WTC11 (cell line): Measurements from ENCODE around the gene ZNF764.

Source experiments
- CDX4 ChIP-seq: fragments of 250-450 bp; sonication (Bioruptor Pico); IDR thresholded peaks from 2 replicates; pipeline ENCODE4 v1.9.0; 2021; ENCODE audit warnings: moderate library complexity, mild to moderate bottlenecking, inconsistent platforms, borderline replicate concordance
- JAZF1 ChIP-seq: fragments of 250-450 bp; sonication (Bioruptor Pico); IDR thresholded peaks from 2 replicates; pipeline ENCODE4 v1.9.0; 2021; ENCODE audit warnings: moderate library complexity, mild to moderate bottlenecking, inconsistent platforms
- NFYB ChIP-seq: sonication (generic); formaldehyde crosslinking; conservative IDR thresholded peaks from 2 replicates; pipeline ENCODE4 v1.8.0; 2022; ENCODE audit warnings: low read depth, missing genetic modification reagents
- PREB ChIP-seq: sonication (generic); formaldehyde crosslinking; IDR thresholded peaks from 2 replicates; pipeline ENCODE4 v1.8.1; 2022; ENCODE audit warnings: mild to moderate bottlenecking, missing genetic modification reagents, moderate library complexity, borderline replicate concordance
- TCF7 ChIP-seq: sonication (generic); formaldehyde crosslinking; IDR thresholded peaks from 2 replicates; pipeline ENCODE4 v1.8.0; 2022; ENCODE audit warnings: mild to moderate bottlenecking, low read depth, missing genetic modification reagents, moderate library complexity
- TEAD4 ChIP-seq: sonication (generic); formaldehyde crosslinking; IDR thresholded peaks from 2 replicates; pipeline ENCODE4 v1.8.0; 2022; ENCODE audit warnings: mild to moderate bottlenecking, missing genetic modification reagents
- ZBTB21 ChIP-seq: sonication (generic); formaldehyde crosslinking; IDR thresholded peaks from 2 replicates; pipeline ENCODE4 v1.8.1; 2023; ENCODE audit warnings: mild to moderate bottlenecking, missing genetic modification reagents, borderline replicate concordance
- ZNF416 ChIP-seq: fragments of 250-450 bp; sonication (Bioruptor Pico); IDR thresholded peaks from 2 replicates; pipeline ENCODE4 v1.9.0; 2021; ENCODE audit warnings: mild to moderate bottlenecking, inconsistent platforms
- TF ChIP-seq, protein P1 (sequence below): fragments of 200-600 bp; IDR thresholded peaks from 2 replicates; pipeline ENCODE4 v1.8.0; 2022; ENCODE audit warnings: antibody characterized with exemption

DNA sequence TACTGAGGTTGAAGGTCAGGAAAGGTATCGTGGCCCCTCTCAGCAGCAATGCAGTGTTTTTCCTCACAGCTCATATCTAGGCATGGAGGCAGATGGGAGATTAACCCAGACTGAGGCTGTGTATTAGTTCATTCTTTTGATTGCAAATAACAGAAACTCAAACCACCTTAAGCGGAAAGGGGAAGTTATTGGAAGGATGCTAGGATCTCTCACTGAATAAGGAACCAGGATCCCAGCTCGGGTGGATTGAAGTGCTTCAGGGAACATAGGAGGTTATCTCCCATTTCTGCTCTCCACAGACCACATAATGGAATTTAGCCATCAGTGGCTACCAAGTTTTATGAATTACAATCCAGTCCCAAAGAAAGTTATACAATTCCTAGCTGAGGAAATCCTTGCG is 43.8 kb upstream of the ZNF764 start:
- no peak for TF ChIP-seq TCF7 (CRISPR knock-in tag)
- TF ChIP-seq ZBTB21 (CRISPR knock-in tag): no peak
- no peak for TF ChIP-seq PREB (CRISPR knock-in tag)
- TF ChIP-seq, protein P1, sequence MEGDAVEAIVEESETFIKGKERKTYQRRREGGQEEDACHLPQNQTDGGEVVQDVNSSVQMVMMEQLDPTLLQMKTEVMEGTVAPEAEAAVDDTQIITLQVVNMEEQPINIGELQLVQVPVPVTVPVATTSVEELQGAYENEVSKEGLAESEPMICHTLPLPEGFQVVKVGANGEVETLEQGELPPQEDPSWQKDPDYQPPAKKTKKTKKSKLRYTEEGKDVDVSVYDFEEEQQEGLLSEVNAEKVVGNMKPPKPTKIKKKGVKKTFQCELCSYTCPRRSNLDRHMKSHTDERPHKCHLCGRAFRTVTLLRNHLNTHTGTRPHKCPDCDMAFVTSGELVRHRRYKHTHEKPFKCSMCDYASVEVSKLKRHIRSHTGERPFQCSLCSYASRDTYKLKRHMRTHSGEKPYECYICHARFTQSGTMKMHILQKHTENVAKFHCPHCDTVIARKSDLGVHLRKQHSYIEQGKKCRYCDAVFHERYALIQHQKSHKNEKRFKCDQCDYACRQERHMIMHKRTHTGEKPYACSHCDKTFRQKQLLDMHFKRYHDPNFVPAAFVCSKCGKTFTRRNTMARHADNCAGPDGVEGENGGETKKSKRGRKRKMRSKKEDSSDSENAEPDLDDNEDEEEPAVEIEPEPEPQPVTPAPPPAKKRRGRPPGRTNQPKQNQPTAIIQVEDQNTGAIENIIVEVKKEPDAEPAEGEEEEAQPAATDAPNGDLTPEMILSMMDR: no peak
- TF ChIP-seq JAZF1: no peak
- no peak for TF ChIP-seq NFYB
- no peak for TF ChIP-seq ZNF416 (CRISPR knock-in tag)
- no peak for TF ChIP-seq CDX4 (CRISPR knock-in tag)
- no peak for TF ChIP-seq TEAD4 (CRISPR knock-in tag)
